GM19193 (cell line): ENCODE data around the gene CERT1.

ENCODE experiments used
- POLR2A ChIP-seq: IDR thresholded peaks from 4 replicates; pipeline ENCODE4 v1.6.1; 2011; ENCODE audit not compliant: insufficient read depth, insufficient read length; ENCODE audit errors: extremely low read depth

Gene CERT1

DNA sequence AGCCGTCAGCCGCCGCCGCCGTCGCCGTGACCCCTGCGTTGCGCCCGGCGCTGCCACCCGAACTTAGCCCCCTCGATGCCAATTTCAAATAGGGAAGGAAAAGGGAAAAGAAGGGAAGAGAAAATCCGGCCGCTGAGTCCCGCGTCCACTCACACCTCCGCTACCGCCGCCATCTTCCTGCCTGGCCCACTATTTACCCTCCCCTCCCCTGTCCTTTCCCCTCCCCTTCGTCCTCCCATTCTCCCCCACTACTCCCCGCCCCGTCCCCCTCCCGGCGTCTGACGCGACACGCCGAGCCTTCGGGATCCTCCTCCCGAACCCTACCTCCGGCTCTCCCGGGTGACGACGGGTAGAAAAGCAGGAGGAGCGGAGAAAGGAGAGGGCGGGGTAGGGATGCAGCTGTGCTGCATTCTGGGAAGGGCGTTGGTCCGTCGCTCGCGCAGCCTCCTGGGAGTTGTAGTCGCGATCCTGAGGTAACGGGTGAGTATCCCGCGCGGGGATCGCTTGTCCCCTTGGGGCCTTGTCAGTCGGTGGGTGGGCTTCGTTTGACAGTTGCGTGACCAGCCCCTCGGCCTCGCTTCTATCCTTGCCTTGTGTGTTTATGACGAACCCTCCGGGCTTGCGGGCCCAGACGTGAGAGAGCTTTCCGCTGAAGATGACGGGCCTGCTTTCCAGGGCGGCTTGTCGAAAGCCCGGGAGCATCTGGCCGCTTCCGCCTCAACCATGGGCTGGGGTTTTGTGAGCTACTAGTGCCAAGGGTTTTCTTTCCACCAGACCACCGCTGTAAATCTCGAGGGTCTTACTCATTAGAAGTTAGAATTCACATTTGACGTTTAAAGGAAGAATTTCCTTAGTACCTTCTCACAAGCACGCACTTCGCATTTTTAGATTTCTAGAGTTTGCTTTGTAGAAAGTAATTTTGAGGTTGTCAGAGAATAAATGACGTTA, at the start of gene CERT1, which contains the start of gene POLK:
Gene CERT1, minus strand, starts transcription at position 195 of the 948 bp plus-strand sequence. CDS start 422 bp downstream, outside the sequence.
Gene POLK, plus strand, starts transcription at position 457 of the 948 bp plus-strand sequence.
- peak; percentile 78 for TF ChIP-seq POLR2A

GRCh38 chr5:75558981-75559632, 47.7 kb upstream of the CERT1 start:
- no peak for TF ChIP-seq POLR2A

DNA sequence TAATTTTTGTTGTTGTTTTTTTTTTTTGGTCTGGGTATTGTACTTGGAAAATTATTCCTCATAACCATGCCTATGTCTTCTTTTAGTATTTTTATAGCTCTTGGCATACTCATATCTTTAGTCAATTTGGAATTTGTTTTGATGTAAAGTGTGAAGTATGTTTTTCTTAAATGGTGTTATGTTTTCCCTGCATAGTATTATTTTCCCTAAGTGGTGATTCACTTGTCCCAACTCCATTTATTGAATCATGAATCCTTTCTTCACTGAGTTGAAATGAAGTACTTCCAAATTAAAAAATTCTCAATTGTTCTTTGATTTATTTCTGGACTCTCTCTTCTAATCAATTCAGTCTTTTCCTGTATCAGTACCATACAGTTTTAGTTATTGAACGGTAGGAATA, 46.8 kb upstream of the CERT1 start:
- TF ChIP-seq POLR2A, result no peak

GRCh38 chr5:75553358-75553757, 41.9 kb upstream of the CERT1 start:
- TF ChIP-seq POLR2A, result no peak

- TF ChIP-seq POLR2A, result no peak
Measured at GRCh38 chr5:75552764-75553163, 41.3 kb upstream of the CERT1 start.

DNA sequence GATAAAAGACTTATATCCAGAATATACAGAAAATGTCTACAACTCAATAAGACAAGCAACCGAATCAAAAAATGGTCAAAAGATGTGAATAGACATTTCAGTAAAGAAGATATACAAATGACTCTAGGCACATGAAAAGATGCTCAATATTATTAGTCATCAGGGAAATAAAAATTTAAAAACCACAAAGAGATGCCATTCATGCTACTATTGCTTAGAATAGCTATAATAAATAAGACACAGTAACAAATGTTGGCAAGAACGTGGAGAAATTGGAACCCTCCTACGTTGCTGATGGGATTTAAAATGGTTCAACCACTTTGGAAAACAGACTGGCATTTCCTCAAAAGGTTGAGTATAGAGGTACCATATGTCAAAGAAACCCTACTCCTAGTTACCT, 40.0 kb upstream of the CERT1 start:
- no peak for TF ChIP-seq POLR2A

DNA sequence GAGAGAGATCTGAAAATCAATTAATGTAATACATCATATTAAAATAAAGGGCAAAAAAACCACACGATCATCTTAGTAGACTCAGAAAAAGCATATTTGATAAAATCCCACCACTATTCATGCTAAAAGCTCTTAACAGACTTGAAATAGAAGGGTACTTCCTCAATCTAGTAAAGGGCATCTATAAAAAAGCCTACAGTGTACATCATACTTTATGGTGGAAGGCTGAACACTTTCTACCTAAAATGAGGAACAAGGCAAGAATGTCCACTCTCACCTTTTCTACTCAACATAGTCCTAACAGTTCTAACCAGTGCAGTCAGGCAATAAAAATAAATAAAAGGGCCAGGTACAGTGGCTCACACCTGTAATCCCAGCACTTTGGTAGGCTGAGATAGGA, 39.2 kb upstream of the CERT1 start:
- TF ChIP-seq POLR2A, result no peak

DNA sequence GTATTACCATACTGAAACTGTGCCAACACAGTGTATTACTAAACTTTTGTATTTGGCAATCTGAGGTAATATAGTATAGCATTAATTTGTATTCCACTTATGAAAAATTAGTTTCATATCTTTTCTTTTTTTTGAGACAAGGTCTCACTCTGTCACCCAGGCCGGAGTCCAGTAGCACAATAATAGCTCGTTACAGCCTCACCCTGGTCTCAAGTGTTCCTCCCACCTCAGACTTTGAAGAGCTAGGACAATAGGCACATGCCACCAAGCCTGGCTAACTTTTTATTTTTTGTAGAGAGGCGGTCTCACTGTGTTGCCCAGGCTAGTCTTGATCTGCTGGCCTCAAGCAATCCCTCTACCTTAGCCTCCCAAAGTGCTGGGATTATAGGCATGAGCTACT, 36.4 kb upstream of the CERT1 start:
- TF ChIP-seq POLR2A, result no peak

- no peak for TF ChIP-seq POLR2A
Measured at GRCh38 chr5:75546830-75547229, 35.4 kb upstream of the CERT1 start.

DNA sequence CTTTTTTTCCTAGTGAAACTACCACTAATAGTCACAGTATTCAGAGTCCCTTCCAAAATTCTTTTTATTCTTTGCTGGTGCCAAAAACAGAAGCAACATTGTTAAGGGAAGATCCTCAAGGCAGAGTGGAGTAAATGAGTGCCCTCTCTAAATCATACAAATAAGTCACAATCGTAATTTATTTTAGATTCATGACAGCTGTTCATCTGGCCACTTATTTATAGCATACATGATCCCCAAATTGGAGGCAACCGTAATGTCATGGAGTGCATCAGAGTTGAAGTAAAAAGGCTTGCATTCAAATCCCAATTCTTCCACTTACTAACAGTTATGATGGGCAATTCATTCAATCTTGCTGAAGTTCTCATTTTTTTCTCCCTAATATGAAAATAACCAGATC, 33.7 kb upstream of the CERT1 start:
- TF ChIP-seq POLR2A, result no peak

- TF ChIP-seq POLR2A, result no peak
Measured at GRCh38 chr5:75538211-75538610, 26.8 kb upstream of the CERT1 start.

DNA sequence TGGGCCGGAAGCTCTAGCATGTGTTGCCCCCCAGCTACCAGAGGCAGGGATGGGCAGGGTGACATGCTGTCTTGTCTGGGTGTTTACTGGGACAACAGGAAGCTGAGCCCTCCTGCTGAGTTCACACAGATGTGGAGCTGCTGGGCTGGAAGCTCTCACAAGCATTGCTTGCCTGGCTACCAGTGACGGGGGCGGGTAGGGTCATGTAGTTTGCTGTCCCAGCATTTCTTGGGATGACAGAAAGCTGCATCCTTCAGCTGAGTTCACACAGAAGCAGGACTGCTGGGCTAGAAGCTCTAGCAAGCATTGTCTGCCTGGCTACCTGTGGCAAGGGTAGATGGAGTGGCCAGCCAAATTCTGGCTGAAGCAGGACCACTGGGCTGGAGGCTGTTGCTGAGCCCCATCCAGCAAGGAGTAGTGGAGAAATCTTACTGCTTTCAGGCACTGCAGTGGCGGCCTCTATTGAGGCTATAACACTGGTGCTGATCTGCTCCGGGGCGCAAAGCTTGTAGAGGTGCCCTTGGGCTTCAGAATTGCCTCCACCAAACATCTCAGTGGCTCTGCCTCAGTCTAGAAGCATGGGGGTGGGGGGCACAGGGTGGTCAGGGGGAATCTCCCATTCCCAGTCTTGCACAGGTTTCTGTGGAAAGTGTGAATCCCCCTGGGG, 25.4 kb upstream of the CERT1 start:
- TF ChIP-seq POLR2A, result no peak

DNA sequence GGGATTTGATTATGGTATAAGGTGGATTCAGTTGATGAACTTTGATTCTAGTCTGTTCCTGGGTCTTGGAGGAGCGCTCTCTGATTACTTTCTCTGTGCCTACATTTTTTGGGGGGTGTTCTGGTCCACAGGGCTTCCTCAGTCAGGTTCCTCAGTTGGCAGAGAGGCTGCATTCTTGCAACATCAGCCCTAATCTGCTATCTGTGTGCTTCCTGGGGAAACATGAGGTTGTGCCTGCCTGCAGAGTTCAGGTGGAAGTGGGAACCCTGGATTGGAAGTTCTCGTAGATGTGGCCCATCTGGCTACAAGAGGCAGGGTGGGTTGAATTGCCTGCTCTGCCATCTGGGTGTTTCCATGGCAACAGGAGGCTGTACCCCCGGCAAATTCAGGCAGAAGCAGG, 24.7 kb upstream of the CERT1 start:
- no peak for TF ChIP-seq POLR2A

DNA sequence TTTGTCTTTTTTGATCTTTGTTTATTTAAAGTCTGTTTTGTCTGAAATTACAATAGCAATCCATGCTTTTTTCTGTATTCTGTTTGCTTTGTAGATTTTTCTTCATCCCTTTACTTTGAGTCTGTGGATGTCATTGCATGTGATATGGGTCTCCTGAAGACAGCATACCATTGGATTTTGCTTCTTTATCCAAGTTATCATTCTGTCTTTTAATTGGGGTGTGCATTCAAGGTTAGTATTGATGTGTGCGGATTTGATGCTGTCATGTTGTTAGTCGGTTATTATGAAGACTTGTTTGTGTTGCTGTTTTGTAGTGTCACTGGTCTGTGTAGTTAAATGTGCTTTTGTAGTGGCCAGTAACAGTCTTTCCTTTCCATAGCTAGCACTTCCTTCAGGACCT, 23.3 kb upstream of the CERT1 start:
- no peak for TF ChIP-seq POLR2A

- no peak for TF ChIP-seq POLR2A
Measured at GRCh38 chr5:75532190-75532589, 20.8 kb upstream of the CERT1 start.
